Type B pancreatic cell (in vitro differentiated cells): ENCODE results near the gene DMAC2. TPM values are rescaled to one million over a fixed set of nuclear protein-coding genes. Genes with fewer than 3 reads are reported as not detected.

Experiments
- DNase-seq: peaks from one replicate; pipeline ENCODE4 v3.0.0; 2021; ENCODE audit warnings: mixed read lengths; ENCODE audit not compliant: unreplicated experiment; ENCODE audit errors: extremely low spot score
- H3K27ac Mint-ChIP-seq: 2 replicates; pipeline ENCODE4 v1.8.0; 2021; ENCODE audit warnings: mild to moderate bottlenecking, mixed read lengths
- H3K27me3 Mint-ChIP-seq: 2 replicates; pipeline ENCODE4 v1.8.0; 2021; ENCODE audit warnings: mixed read lengths
- H3K36me3 Mint-ChIP-seq: 2 replicates; pipeline ENCODE4 v1.8.0; 2021; ENCODE audit warnings: mixed read lengths
- H3K4me1 Mint-ChIP-seq: one replicate; pipeline ENCODE4 v1.8.0; 2021; ENCODE audit warnings: mixed read lengths; ENCODE audit not compliant: unreplicated experiment
- H3K4me3 Mint-ChIP-seq: 2 replicates; pipeline ENCODE4 v1.8.0; 2021; ENCODE audit warnings: mild to moderate bottlenecking, mixed read lengths
- H3K9me3 Mint-ChIP-seq: 2 replicates; pipeline ENCODE4 v1.8.0; 2021; ENCODE audit warnings: mixed read lengths
- total RNA-seq: library from RNA; stranded (reverse); gene quantifications from 2 replicates; pipeline ENCODE4 v1.2.1, GENCODE V29; 2021; ENCODE audit warnings: low replicate concordance
- TF ChIP-seq, protein P1 (sequence below): fragments of 200-600 bp; sonication (generic); conservative IDR thresholded peaks from 2 replicates; pipeline ENCODE4 v1.5.0; 2021; ENCODE audit warnings: antibody characterized with exemption, mild to moderate bottlenecking

Gene DMAC2
- total RNA-seq, 1 donor from 2014 or later = 57.4 TPM

DNA sequence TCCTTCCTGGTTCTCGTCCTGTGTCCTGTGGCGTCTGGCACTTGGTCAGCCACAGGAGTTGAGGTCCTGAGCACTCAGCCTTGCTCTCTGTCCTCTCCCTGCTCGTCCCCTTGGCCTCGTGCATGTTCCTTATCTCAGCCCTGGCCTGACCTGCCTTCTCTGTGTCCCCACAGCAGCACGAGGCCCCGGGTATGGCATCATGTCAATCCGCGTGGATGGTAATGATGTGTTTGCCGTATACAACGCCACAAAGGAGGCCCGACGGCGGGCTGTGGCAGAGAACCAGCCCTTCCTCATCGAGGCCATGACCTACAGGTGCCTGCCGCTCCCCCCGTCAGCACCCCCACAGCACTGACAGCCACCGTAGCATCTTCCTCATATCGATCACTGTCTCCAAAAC lies 17.3 kb downstream of the DMAC2 start:
- TF ChIP-seq, protein P1, sequence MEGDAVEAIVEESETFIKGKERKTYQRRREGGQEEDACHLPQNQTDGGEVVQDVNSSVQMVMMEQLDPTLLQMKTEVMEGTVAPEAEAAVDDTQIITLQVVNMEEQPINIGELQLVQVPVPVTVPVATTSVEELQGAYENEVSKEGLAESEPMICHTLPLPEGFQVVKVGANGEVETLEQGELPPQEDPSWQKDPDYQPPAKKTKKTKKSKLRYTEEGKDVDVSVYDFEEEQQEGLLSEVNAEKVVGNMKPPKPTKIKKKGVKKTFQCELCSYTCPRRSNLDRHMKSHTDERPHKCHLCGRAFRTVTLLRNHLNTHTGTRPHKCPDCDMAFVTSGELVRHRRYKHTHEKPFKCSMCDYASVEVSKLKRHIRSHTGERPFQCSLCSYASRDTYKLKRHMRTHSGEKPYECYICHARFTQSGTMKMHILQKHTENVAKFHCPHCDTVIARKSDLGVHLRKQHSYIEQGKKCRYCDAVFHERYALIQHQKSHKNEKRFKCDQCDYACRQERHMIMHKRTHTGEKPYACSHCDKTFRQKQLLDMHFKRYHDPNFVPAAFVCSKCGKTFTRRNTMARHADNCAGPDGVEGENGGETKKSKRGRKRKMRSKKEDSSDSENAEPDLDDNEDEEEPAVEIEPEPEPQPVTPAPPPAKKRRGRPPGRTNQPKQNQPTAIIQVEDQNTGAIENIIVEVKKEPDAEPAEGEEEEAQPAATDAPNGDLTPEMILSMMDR = no peak
- Mint-ChIP-seq H3K4me3 (no peak overlapping the region), H3K4me1 (peaks cover 9% of the 10 kb centered on the region), H3K27ac (no peak overlapping the region), H3K27me3 (no peaks in the 10 kb centered on the region), H3K36me3 (peaks cover 6% of the 10 kb centered on the region), H3K9me3 (no peaks in the 10 kb centered on the region)
- DNase-seq = no peak

DNA sequence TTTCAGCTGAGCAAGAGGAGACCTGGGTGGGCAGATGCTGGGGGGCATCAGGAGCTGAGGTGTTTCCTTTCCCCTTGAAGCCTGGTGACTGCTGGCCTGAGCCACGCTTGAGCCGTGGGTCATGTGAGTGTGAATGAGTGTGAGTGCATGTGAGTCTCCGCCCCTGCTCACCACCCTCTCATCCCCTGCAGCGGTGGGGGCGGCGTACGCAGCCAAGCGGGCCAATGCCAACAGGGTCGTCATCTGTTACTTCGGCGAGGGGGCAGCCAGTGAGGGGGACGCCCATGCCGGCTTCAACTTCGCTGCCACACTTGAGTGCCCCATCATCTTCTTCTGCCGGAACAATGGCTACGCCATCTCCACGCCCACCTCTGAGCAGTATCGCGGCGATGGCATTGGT lies 17.7 kb downstream of the DMAC2 start:
- Mint-ChIP-seq H3K27me3 (no peaks in the 10 kb centered on the region), H3K36me3 (peaks cover 6% of the 10 kb centered on the region), H3K4me1 (peaks cover 7% of the 10 kb centered on the region), H3K27ac (no peak overlapping the region), H3K9me3 (no peaks in the 10 kb centered on the region), H3K4me3 (no peak overlapping the region)
- no peak for DNase-seq
- TF ChIP-seq, protein P1 = no peak

DNA sequence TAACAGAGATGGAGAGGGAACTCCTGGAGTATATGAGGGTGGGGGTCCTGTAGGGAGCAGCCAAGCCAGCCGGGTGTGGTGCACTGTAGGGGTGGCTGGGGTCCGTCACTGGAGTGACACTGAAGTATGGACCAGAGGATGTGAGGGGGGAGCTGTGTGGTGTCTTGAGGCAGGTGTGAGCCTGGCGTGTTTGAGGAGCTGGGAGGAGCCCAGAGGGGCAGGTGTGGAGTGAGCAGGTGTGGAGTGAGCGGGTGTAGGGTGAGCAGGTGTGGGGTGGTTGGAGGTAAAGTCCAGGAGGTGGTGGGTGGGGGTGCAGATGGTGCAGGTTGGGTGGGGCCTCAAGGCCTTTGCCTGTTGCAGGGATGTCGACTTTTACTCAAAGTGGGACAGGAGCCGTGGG lies 18.4 kb downstream of the DMAC2 start:
- Mint-ChIP-seq H3K27me3 (no peaks in the 10 kb centered on the region), H3K36me3 (peaks cover 6% of the 10 kb centered on the region), H3K9me3 (no peaks in the 10 kb centered on the region), H3K27ac (no peak overlapping the region), H3K4me1 (peaks cover 4% of the 10 kb centered on the region), H3K4me3 (no peak overlapping the region)
- no peak for DNase-seq
- TF ChIP-seq, protein P1 = no peak

DNA sequence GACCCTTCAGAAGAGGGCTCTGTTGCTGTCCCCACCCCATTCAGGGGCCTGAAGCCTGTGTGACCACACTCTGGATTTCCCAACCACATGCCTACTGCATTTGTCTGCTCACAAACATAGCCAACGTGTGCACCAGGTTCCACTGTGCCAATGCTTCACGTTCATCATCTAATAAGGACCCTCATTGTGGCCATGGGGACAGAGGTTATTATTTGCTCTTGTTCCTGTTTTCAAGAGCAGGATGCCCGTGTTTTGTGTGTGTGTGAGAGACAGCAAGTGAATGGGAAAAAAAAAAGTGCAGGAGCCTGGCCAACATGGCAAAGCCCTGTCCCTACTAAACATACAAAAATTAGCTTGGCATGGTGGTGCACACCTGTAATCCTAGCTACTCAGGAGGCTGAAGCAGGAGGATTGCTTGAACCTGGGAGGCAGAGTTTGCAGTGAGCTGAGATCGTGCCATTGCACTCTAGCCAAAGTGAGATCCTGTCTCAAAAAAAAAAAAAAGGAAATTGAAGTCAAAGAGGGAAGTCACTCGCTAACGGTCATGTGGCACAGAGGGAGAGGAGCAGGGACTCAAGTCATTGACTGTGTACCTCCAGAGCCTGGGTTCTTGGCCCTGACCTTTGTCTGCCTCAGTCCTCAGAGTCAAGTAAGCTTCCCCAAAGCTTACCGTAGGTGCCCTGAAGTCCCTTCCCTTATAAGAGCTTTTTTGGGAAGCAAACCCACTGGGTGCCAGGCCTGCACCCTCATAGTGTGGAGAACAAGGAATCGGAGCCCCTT lies 19.4 kb downstream of the DMAC2 start:
- Mint-ChIP-seq H3K4me3 (no peak overlapping the region), H3K27me3 (no peaks in the 10 kb centered on the region), H3K27ac (no peak overlapping the region), H3K9me3 (no peaks in the 10 kb centered on the region), H3K4me1 (peaks cover 4% of the 10 kb centered on the region), H3K36me3 (peaks cover 6% of the 10 kb centered on the region)
- TF ChIP-seq, protein P1 = no peak
- DNase-seq = no peak

DNA sequence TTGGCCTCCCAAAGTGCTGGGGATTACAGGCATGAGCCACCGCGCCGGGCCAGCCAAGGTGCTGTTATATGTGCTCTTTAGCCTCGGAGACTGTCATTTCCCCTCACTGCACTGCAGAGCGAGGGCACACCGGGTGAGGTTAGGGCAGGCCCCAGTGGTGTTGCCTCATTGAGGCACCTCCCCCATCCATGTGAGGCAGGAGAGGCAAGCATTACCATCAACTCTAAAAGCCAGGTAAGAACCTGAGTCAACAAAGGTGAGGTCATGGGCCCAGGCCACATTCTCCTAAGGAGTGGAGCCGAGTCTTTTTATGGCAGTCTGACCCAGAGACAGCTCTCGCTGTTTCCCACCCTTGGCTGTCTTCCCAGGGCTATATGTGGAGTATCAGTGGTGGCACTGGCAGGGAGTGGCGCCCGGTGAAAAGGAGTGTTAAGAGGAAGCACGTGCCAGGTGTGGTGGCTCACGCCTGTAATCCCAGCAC lies 23.5 kb downstream of the DMAC2 start:
- Mint-ChIP-seq H3K36me3 (peaks cover 5% of the 10 kb centered on the region), H3K4me3 (no peak overlapping the region), H3K27ac (peak overlapping the region; percentile 83), H3K4me1 (peaks cover 4% of the 10 kb centered on the region), H3K9me3 (no peaks in the 10 kb centered on the region), H3K27me3 (no peaks in the 10 kb centered on the region)
- TF ChIP-seq, protein P1 = no peak
- no peak for DNase-seq
